Stimulated activated naive B cell treated with anti-CD40 and anti-IgM and Interleukin-4, amounts not matched to agents 10 μg/mL and 1 μg/mL and 100 μg/mL, for 72 hours (primary cell): ENCODE data around the gene B3GAT3.

Experiments
- ATAC-seq, 2 donors: fragments of 150-1000 bp; cut with Tn5 transposase; replicated peaks; 2 replicates each; pipeline ENCODE4 v1.10.0; 2021; ENCODE audit warnings: moderate library complexity in 1 of 2
- DNase-seq: peaks from one replicate; pipeline ENCODE4 v3.0.0; 2021
- H3K27ac Mint-ChIP-seq: one replicate; pipeline ENCODE4 v1.8.0; 2022; ENCODE audit warnings: mild to moderate bottlenecking, mixed read lengths
- H3K27me3 Mint-ChIP-seq, 2 donors: one replicate each; pipeline ENCODE4 v1.8.0; 2022; ENCODE audit warnings: mixed read lengths in 2 of 2
- H3K36me3 Mint-ChIP-seq, 2 donors: one replicate each; pipeline ENCODE4 v1.8.0; 2022; ENCODE audit warnings: mixed read lengths in 2 of 2, mild to moderate bottlenecking in 1 of 2
- H3K4me1 Mint-ChIP-seq, 2 donors: one replicate each; pipeline ENCODE4 v1.8.0; 2022; ENCODE audit warnings: mixed read lengths in 2 of 2, mild to moderate bottlenecking in 1 of 2
- H3K4me3 Mint-ChIP-seq, 2 donors: one replicate each; pipeline ENCODE4 v1.8.0; 2022; ENCODE audit warnings: mild to moderate bottlenecking in 2 of 2, mixed read lengths in 2 of 2, moderate library complexity in 1 of 2
- H3K9me3 Mint-ChIP-seq, 2 donors: one replicate each; pipeline ENCODE4 v1.8.0; 2022; ENCODE audit warnings: mixed read lengths in 2 of 2, mild to moderate bottlenecking in 1 of 2

The B3GAT3 gene

DNA sequence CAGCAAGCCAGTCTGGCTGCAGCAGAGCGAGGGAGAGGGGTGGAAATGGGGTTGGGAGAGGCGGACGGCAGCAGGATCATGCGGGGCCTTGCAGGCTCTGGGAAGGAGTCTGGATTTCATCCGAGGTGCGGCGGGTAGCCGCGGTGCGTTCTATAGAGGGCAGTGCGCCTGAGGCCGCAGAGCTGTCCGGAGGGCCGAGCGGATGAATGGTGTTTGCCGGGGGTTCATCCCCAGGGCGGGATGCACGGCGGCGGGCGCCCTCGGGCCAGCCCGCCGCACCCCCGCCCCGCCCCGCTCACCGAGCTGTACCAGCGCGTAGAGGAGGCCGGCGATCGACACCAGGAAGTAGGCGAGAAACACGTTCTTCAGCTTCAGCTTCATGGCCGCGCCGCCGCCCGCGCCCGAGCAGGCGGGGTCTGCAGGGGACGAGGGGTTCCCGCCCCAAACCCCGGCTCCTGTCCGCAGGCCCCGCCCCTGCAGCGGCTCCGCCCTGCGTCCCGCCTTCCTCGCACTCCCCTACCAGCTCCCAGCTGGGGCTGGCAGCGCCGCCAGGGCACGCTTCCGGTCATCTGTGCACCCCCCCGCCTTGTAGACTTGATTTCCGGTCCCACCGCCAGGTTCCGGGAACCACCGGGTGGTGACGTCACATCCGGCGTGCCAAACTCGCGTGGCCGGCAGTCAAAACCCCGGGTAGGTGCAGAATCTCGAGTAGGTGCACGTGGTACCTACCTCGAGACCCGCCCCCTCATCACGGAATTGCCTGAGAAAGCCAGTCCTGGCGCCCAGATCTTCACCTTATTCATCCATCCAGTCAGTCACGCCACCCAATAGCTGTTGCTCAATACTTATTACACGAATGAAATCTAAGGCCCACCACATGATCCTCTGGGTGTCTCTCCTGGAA, at the start of gene B3GAT3:
B3GAT3 (minus strand) TSS at position 420 of the 904 bp plus-strand sequence; CDS start at position 381, 39 bp downstream.
- H3K36me3 Mint-ChIP-seq, result peaks cover 20 to 37% of the 10 kb centered on the region in 2 donors
- peak within 1 kb of the TSS; percentile 98 for H3K27ac Mint-ChIP-seq
- peak within 1 kb of the TSS; percentile 93 to 96 for H3K4me3 Mint-ChIP-seq
- DNase-seq (peak; percentile 99), ATAC-seq (peak; percentile 96 to 97)
- H3K4me1 Mint-ChIP-seq, result peaks cover 6 to 32% of the 10 kb centered on the region in 2 donors
- H3K9me3 Mint-ChIP-seq, result no peaks in the 10 kb centered on the region
- H3K27me3 Mint-ChIP-seq, result no peaks in the 10 kb centered on the region

GRCh38 chr11:62671236-62671607, 49.4 kb upstream of the B3GAT3 start:
- Mint-ChIP-seq H3K27me3 (no peaks in the 10 kb centered on the region), H3K9me3 (no peaks in the 10 kb centered on the region), H3K4me3 (peak overlapping the region; percentile 97 to 99), H3K4me1 (peaks cover 24 to 58% of the 10 kb centered on the region in 2 donors), H3K27ac (peak overlapping the region; percentile 98), H3K36me3 (peaks cover 27 to 52% of the 10 kb centered on the region in 2 donors)
- ATAC-seq (peak; percentile 7 to 13), DNase-seq (no peak)

- ATAC-seq (no peak), DNase-seq (no peak)
- peak overlapping the region; percentile 44 to 49 for H3K4me3 Mint-ChIP-seq
- H3K36me3 Mint-ChIP-seq, result peaks cover 34 to 57% of the 10 kb centered on the region in 2 donors
- no peaks in the 10 kb centered on the region for H3K27me3 Mint-ChIP-seq
- no peaks in the 10 kb centered on the region for H3K9me3 Mint-ChIP-seq
- peak overlapping the region; percentile 78 for H3K27ac Mint-ChIP-seq
- H3K4me1 Mint-ChIP-seq, result peaks cover 27 to 68% of the 10 kb centered on the region in 2 donors
These were observed 47.8 kb upstream of the B3GAT3 start for GRCh38 chr11:62669420-62670161.

DNA sequence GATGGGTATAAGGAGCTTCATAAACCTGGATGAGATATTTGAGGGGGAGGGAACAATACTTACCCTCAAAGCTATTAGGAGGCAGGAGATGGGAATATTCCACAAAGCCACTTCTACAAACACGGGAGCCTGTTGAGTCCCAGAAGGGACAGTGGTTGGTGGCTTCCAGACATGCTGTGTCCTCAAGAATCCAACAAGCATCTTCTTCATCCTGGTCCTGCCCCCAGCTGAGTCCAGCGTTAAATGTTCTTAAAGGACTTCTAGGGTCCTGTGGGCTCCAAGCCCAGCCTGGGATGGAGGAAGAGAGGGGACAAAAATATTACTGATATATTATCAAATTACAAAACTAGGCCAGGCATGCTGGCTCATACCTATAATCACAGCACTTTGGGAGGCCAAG, 45.7 kb upstream of the B3GAT3 start:
- no peak for DNase-seq
- Mint-ChIP-seq H3K27ac (peak overlapping the region; percentile 99), H3K4me3 (peak overlapping the region; percentile 97 to 100), H3K27me3 (no peaks in the 10 kb centered on the region), H3K9me3 (no peaks in the 10 kb centered on the region), H3K36me3 (peaks cover 39 to 62% of the 10 kb centered on the region in 2 donors), H3K4me1 (peaks cover 28 to 66% of the 10 kb centered on the region in 2 donors)
- ATAC-seq, result no peak

DNA sequence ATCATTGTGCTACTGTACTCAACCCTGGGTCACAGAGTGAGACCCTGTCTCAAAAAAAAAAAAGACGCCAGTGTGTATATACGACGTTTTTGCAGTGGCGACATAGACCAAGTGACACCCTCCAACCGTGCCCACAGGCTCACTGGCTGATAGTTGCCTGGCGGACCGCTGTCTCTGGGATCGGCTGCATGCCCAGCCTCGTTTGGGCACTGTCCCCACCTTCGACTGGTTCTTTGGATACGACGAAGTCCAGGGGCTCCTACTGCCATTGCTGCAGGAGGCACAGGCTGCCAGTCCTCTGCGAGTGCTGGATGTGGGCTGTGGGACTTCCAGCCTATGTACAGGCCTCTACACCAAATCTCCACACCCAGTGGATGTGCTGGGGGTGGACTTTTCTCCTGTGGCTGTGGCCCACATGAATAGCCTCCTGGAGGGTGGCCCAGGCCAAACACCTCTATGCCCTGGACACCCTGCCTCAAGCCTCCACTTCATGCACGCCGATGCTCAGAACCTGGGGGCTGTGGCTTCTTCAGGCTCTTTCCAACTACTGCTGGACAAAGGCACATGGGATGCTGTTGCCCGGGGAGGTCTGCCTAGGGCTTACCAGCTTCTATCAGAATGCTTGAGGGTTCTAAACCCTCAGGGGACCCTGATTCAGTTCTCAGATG, 44.6 kb upstream of the B3GAT3 start:
- Mint-ChIP-seq H3K36me3 (peaks cover 34 to 55% of the 10 kb centered on the region in 2 donors), H3K27me3 (no peaks in the 10 kb centered on the region), H3K27ac (peak overlapping the region; percentile 99), H3K4me3 (peak overlapping the region; percentile 97 to 100), H3K9me3 (no peaks in the 10 kb centered on the region), H3K4me1 (peaks cover 26 to 64% of the 10 kb centered on the region in 2 donors)
- ATAC-seq, result no peak
- DNase-seq, result no peak

GRCh38 chr11:62665599-62666258, 43.9 kb upstream of the B3GAT3 start:
- H3K36me3 Mint-ChIP-seq, result peaks cover 34 to 50% of the 10 kb centered on the region in 2 donors
- H3K4me3 Mint-ChIP-seq, result peak overlapping the region; percentile 97 to 100

DNA sequence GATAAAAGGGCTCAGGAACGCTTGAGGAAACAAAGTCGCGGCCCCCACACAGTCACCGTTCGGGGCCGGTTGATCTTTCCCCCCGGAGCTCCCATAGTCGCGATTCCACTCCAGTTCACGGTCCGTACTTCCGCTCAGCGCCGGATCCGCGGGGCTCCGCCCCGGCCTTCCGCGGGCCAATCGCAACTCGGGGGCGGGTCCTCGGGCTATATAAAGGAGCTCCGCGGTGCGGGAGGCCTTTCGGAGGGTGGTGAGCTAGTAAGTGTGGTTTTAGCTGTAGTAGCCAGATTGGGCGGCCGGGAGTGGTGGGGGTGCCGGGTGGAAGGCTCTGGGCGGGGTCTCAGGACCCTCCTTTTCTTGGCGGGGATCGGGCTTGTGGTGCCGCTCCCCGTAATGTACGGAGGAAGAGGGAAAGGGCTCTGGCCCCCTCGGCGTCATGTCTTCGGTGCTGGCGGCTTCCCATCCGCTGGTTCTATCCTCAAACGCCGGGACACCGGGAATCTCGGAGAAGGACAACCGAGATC, 43.4 kb upstream of the B3GAT3 start, which contains the start of the genes C11orf98 and CSKMT:
C11orf98 (minus strand) TSS at position 136 of the 524 bp plus-strand sequence; CDS start at position 95, 41 bp downstream.
CSKMT (plus strand) TSS at position 238 of the 524 bp plus-strand sequence. CDS start 568 bp downstream, outside the sequence.
- peaks cover 26 to 58% of the 10 kb centered on the region in 2 donors for H3K4me1 Mint-ChIP-seq
- no peaks in the 10 kb centered on the region for H3K27me3 Mint-ChIP-seq
- peak; percentile 94 for DNase-seq
- H3K27ac Mint-ChIP-seq, result peak within 1 kb of the TSS; percentile 99
- peak within 1 kb of the TSS; percentile 97 to 100 for H3K4me3 Mint-ChIP-seq
- H3K36me3 Mint-ChIP-seq, result peaks cover 34 to 48% of the 10 kb centered on the region in 2 donors
- ATAC-seq, result peak; percentile 90 to 94
- H3K9me3 Mint-ChIP-seq, result no peaks in the 10 kb centered on the region

More at GRCh38 chr11:62665599-62666258, 43.9 kb upstream of the B3GAT3 start:
- no peaks in the 10 kb centered on the region for H3K27me3 Mint-ChIP-seq
- peak overlapping the region; percentile 99 for H3K27ac Mint-ChIP-seq
- peak; percentile 28 for DNase-seq
- ATAC-seq, result peak; percentile 27 to 40
- no peaks in the 10 kb centered on the region for H3K9me3 Mint-ChIP-seq
- peaks cover 26 to 62% of the 10 kb centered on the region in 2 donors for H3K4me1 Mint-ChIP-seq

DNA sequence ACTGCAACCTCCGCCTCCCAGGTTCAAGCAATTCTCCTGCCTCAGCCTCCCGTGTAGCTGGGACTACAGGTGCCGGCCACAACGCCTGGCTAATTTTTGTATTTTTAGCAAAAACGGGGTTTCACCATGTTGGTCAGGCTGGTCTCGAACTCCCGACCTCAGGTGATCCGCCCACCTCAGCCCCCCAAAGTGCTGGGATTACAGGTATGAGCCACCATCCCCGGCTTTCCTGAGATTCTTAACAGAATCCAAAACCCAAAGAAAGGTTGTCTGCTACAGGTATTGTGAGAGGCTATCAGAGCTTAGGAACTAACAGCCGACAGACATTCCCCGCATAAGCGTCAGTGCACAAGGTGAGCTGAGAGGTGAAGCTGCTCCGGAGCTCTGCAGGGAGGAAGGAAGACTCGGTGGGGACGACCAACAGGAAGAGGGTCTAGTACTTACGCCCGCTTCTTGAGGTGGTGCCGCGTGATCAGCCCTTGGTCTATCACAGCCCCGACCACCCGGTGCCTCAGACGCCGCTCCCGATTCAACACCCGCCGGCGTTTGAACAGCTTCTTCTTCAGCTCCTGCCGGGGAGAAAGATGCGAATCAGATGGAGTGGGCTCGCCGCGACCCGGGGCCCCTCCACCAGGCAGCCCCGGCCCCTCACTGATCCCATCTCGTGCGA, 42.8 kb upstream of the B3GAT3 start:
- H3K9me3 Mint-ChIP-seq, result no peaks in the 10 kb centered on the region
- peaks cover 34 to 46% of the 10 kb centered on the region in 2 donors for H3K36me3 Mint-ChIP-seq
- H3K27me3 Mint-ChIP-seq, result no peaks in the 10 kb centered on the region
- H3K27ac Mint-ChIP-seq, result peak overlapping the region; percentile 99
- DNase-seq (no peak), ATAC-seq (peak; percentile 63 to 65)
- peak overlapping the region; percentile 97 to 100 for H3K4me3 Mint-ChIP-seq
- H3K4me1 Mint-ChIP-seq, result peaks cover 22 to 53% of the 10 kb centered on the region in 2 donors

- Mint-ChIP-seq H3K4me3 (no peak overlapping the region), H3K36me3 (peaks cover 0 to 8% of the 10 kb centered on the region in 2 donors), H3K4me1 (peaks cover 9 to 12% of the 10 kb centered on the region in 2 donors), H3K27ac (no peak overlapping the region), H3K9me3 (no peaks in the 10 kb centered on the region), H3K27me3 (no peaks in the 10 kb centered on the region)
- no peak for ATAC-seq
- no peak for DNase-seq
These were observed 35.1 kb upstream of the B3GAT3 start for GRCh38 chr11:62656796-62657429.

- H3K9me3 Mint-ChIP-seq, result no peaks in the 10 kb centered on the region
- H3K27me3 Mint-ChIP-seq, result no peaks in the 10 kb centered on the region
- ATAC-seq, result no peak
- H3K4me3 Mint-ChIP-seq, result peak overlapping the region; percentile 52 to 65
- peaks cover 7% of the 10 kb centered on the region in 2 donors for H3K36me3 Mint-ChIP-seq
- no peak for DNase-seq
- peaks cover 12 to 29% of the 10 kb centered on the region in 2 donors for H3K4me1 Mint-ChIP-seq
- no peak overlapping the region for H3K27ac Mint-ChIP-seq
These were observed 32.5 kb upstream of the B3GAT3 start for GRCh38 chr11:62654297-62654696.

DNA sequence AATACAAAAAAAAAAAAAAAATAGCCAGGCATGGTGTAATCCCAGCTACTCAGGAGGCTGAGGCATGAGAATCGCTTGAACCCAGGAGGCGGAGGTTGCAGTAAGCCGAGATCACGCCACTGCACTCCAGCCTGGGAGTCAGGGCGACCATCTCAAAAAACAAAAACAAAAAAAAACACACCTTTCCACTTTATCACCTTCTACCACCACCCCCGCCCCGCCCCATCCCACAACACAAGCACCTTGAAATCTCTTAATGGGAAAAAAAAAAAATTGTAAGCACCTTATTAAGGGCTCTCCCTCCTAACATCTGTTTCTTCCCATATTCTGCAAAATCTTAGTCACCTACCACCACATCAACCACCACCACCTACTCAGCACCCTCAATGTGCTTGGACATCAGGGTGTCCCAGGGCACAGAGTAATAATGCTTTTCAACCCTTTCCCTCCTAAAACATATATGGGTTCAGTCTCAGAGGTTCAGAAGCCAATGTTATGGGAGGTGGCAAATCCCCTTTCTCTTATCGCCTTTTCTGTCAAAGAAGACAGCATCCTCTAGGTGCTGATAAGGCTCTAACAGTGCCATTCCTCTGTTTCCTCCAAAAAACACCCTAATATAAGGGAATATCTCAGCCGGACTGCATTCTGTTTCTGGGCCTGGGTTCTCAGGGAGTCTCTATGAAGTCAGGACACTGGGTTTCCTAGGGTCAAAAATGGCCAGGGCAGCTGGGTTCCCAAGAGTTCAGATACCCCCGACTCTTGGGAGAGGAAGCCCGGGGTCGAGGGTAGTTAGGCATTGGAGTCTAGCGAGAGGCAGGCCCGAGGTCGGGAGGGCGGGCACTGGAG, 30.6 kb upstream of the B3GAT3 start:
- ATAC-seq (peak in 1 of 2 donors; percentile 6), DNase-seq (no peak)
- peak overlapping the region; percentile 93 for H3K27ac Mint-ChIP-seq
- H3K4me1 Mint-ChIP-seq, result peaks cover 12 to 41% of the 10 kb centered on the region in 2 donors
- peak overlapping the region; percentile 87 to 99 for H3K4me3 Mint-ChIP-seq
- H3K36me3 Mint-ChIP-seq, result peaks cover 12 to 15% of the 10 kb centered on the region in 2 donors
- no peaks in the 10 kb centered on the region for H3K9me3 Mint-ChIP-seq
- H3K27me3 Mint-ChIP-seq, result no peaks in the 10 kb centered on the region
